OCI-LY7 (cell line): ENCODE data around the gene SAP30BP.

Experiments used
- EZH2phosphoT487 ChIP-seq: fragments of 200-600 bp; sonication (generic); IDR thresholded peaks from 2 replicates; pipeline ENCODE4 v1.6.1; 2018; ENCODE audit warnings: low read depth, borderline replicate concordance, mild to moderate bottlenecking, mixed run types, antibody characterized with exemption, low read length, moderate library complexity, mixed read lengths
- TF ChIP-seq, protein P1 (sequence below): fragments of 200-600 bp; sonication (generic); conservative IDR thresholded peaks from 2 replicates; pipeline ENCODE4 v1.5.1; 2014; ENCODE audit warnings: mild to moderate bottlenecking, antibody characterized with exemption, low read length, moderate library complexity, mixed read lengths

DNA sequence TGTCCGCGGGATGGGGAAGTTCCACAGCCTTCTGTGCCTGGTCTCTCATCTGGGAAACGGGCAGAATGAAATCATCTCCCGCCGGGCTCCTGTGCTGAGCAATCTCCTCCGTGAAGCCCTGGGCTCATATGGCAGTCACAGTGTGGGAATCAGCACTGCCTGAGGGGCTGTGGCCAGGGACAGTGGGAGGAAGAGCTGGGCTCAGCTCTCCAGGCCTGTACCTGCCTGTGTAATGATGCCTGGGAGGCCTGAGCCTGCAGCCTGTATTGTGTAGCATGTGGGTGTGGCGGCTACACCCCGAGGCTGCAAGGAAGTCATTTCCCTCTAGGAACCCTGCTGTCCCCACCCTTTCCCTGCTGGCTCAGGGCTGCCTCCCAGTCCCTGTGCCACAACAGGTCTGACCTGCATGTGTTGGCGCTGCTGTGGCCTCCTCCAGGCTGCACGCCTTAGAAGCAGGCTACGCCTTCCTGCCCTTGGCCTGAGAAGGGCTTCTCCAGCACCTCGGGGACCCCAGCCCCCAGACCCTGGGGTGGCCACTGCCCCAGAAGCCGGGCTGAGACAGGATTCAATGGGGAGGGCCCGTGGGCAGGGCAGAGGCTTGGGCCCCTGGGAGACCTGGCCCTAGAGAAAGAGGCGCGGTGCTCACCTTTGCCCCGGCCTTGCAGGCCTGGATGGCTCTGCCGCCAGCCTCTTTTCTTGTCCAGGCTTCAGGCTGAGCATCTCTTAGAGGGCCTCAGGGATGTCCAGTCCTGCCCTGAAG is 56.2 kb downstream of the SAP30BP start:
- TF ChIP-seq, protein P1, sequence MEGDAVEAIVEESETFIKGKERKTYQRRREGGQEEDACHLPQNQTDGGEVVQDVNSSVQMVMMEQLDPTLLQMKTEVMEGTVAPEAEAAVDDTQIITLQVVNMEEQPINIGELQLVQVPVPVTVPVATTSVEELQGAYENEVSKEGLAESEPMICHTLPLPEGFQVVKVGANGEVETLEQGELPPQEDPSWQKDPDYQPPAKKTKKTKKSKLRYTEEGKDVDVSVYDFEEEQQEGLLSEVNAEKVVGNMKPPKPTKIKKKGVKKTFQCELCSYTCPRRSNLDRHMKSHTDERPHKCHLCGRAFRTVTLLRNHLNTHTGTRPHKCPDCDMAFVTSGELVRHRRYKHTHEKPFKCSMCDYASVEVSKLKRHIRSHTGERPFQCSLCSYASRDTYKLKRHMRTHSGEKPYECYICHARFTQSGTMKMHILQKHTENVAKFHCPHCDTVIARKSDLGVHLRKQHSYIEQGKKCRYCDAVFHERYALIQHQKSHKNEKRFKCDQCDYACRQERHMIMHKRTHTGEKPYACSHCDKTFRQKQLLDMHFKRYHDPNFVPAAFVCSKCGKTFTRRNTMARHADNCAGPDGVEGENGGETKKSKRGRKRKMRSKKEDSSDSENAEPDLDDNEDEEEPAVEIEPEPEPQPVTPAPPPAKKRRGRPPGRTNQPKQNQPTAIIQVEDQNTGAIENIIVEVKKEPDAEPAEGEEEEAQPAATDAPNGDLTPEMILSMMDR: no peak
- TF ChIP-seq EZH2phosphoT487: no peak
